Measurements from ENCODE around the gene CCL4. TPM values are rescaled to one million over a fixed set of nuclear protein-coding genes. Genes with fewer than 3 reads are reported as not detected.

Gene CCL4
- total RNA-seq, 2 donors from 2014 or later = not detected

DNA sequence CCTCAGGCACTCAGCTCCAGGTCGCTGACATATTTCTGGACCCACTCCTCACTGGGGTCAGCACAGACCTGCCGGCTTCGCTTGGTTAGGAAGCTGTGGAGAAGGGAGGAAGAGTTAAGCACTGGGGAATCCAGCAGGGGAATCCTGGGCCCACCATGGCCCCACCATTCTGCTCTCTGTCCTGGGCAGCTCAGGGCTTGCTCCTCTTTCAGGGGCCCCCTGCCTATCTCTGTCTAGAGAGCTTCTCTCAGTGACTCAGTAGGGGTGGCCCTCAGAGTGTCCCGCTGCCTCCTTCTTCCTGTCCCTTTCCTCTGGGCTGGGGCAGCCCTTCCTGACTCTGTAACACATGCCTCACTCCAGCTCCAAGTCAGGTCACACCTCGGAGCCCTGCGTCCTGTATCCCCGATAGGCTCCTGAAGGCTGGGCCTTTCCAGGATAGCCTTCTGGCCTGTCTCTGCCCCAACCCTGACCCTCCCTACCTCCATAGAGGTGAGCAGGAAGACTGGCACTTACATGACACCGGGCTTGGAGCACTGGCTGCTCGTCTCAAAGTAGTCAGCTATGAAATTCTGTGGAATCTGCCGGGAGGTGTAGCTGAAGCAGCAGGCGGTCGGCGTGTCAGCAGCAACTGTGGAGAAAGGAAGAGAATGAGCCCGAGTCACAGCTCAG lies 14.8 kb upstream of the CCL4 start:
- 84 to 88% methylated on average over 4 to 14 of the region's 14 CpGs for WGBS, 2 experiments (ENCODE audit: insufficient coverage in 1 of 2, insufficient read length in 1 of 2)
- H3K27ac Mint-ChIP-seq = no peak overlapping the region
- peak; percentile 74 for DNase-seq

DNA sequence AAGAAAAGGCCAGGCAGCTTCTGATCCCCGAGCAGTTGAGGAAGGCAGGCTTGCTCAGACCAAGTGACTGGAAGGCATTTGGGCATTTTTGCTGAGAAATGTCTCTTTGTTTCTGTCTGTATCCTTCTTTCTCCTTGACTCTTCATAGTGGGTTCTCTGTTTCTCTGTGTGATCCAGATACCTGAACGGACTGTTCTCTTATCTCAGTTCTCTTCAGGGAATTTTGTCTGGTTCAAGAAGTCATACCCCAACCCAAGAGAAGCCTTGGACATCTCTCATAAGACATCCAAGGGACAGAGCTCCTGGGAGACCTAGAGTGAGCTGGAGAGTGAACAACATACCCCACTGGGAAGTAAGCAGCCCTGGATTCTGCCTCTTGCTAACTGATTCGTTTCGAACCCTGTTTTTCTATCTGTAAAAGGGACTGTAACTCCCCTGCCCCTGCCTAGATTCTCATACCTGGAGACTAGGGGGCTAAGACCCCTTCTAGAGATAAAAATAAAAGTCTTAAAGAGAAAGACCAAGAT lies 14.2 kb upstream of the CCL4 start:
- peaks cover 4% of the 10 kb centered on the region for H3K4me1 Mint-ChIP-seq
- H3K36me3 ChIP-seq (ENCODE audit: control insufficient read depth, insufficient read depth, low read length) = no peaks in the 10 kb centered on the region
- WGBS, 2 experiments (ENCODE audit: insufficient coverage in 1 of 2, insufficient read length in 1 of 2) = 90 to 92% methylated on average over 4 of the region's 4 CpGs
- H3K27me3 Mint-ChIP-seq (ENCODE audit: insufficient read depth) = peaks cover 8% of the 10 kb centered on the region
- no peaks in the 10 kb centered on the region for H3K9me3 ChIP-seq (ENCODE audit: control insufficient read depth, low read length)
- no peaks in the 10 kb centered on the region for H3K36me3 Mint-ChIP-seq (ENCODE audit: low read depth)
- no peaks in the 10 kb centered on the region for H3K9me3 Mint-ChIP-seq
- TF ChIP-seq, protein P1, sequence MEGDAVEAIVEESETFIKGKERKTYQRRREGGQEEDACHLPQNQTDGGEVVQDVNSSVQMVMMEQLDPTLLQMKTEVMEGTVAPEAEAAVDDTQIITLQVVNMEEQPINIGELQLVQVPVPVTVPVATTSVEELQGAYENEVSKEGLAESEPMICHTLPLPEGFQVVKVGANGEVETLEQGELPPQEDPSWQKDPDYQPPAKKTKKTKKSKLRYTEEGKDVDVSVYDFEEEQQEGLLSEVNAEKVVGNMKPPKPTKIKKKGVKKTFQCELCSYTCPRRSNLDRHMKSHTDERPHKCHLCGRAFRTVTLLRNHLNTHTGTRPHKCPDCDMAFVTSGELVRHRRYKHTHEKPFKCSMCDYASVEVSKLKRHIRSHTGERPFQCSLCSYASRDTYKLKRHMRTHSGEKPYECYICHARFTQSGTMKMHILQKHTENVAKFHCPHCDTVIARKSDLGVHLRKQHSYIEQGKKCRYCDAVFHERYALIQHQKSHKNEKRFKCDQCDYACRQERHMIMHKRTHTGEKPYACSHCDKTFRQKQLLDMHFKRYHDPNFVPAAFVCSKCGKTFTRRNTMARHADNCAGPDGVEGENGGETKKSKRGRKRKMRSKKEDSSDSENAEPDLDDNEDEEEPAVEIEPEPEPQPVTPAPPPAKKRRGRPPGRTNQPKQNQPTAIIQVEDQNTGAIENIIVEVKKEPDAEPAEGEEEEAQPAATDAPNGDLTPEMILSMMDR (conservative IDR thresholded peaks at IDR 0.05) = no peak
- H3K27me3 ChIP-seq (ENCODE audit: control insufficient read depth, insufficient read depth, low read length, poor library complexity, severe bottlenecking) = no peaks in the 10 kb centered on the region
- no peak overlapping the region for H3K27ac ChIP-seq (ENCODE audit: low read depth, low read length)
- H3K27ac Mint-ChIP-seq = no peak overlapping the region
- H3K4me3 ChIP-seq (ENCODE audit: low read length) = no peak overlapping the region
- no peaks in the 10 kb centered on the region for H3K4me1 ChIP-seq (ENCODE audit: control insufficient read depth, insufficient read depth, low read length)
- DNase-seq = no peak
- no peak overlapping the region for H3K9ac ChIP-seq (ENCODE audit: extremely low read depth, low read length, poor library complexity, severe bottlenecking)
- H3K4me3 Mint-ChIP-seq = no peak overlapping the region

More for the DNA sequence above, 14.8 kb upstream of the CCL4 start:
- Mint-ChIP-seq H3K9me3 (no peaks in the 10 kb centered on the region), H3K36me3 (ENCODE audit: low read depth) (no peaks in the 10 kb centered on the region), H3K4me3 (no peak overlapping the region), H3K4me1 (peaks cover 7% of the 10 kb centered on the region), H3K27me3 (ENCODE audit: insufficient read depth) (peaks cover 8% of the 10 kb centered on the region)
- Histone ChIP-seq H3K36me3 (ENCODE audit: control insufficient read depth, insufficient read depth, low read length) (no peaks in the 10 kb centered on the region), H3K27ac (ENCODE audit: low read depth, low read length) (no peak overlapping the region), H3K9ac (ENCODE audit: extremely low read depth, low read length, poor library complexity, severe bottlenecking) (no peak overlapping the region), H3K9me3 (ENCODE audit: control insufficient read depth, low read length) (no peaks in the 10 kb centered on the region), H3K4me1 (ENCODE audit: control insufficient read depth, insufficient read depth, low read length) (no peaks in the 10 kb centered on the region), H3K27me3 (ENCODE audit: control insufficient read depth, insufficient read depth, low read length, poor library complexity, severe bottlenecking) (no peaks in the 10 kb centered on the region), H3K4me3 (ENCODE audit: low read length) (no peak overlapping the region)
- TF ChIP-seq, protein P1 (conservative IDR thresholded peaks at IDR 0.05) = no peak

DNA sequence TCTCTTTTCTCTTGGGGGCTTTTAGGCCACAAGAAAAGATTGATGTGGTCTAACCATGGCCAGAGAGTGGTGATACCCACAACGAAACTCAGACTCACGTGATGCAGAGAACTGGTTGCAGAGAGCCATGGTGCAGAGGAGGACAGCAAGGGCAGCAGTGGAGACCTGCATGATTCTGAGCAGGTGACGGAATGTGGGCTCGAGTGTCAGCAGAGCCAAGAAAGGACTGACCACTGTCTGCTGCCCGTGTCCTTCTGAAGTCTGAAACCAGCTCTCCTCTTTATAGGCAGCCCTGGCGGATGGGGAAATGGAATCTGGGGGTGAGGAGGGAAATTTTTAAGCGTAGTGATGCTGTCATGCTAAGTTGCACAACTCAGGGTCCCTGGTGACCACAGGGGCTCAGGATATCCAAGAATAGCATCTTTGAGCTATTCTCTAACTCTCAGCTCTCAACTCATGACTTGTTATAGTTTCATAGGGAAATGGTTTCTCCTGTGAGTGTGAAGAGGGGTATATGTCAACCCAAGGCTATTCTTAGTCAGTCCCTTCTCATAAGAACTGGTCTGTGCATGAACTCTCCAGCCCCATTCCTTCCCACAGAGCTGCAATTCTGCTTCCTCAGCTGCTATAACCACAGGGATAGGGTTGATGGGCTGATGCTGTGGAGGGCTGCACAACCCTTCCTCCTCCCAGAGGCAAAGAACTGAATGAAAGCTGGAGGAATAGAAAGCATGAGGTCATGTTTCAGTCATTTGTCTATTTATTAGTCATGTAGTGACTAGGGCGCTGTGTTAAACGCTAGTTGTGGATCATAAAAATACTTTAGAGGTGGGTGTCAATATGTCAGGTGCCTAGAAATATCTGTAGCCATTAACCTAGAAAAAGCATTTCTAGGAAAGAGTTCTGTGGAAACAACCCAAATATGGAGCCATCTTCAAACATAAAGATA lies 13.5 kb upstream of the CCL4 start, which contains the start of gene CCL3:
CCL3 (minus strand) TSS at position 256 of the 949 bp plus-strand sequence; CDS start at position 171, 85 bp downstream.
- Histone ChIP-seq H3K27me3 (ENCODE audit: control insufficient read depth, insufficient read depth, low read length, poor library complexity, severe bottlenecking) (no peaks in the 10 kb centered on the region), H3K27ac (ENCODE audit: low read depth, low read length) (no peak within 1 kb of the TSS), H3K4me3 (ENCODE audit: low read length) (no peak within 1 kb of the TSS), H3K4me1 (ENCODE audit: control insufficient read depth, insufficient read depth, low read length) (no peaks in the 10 kb centered on the region), H3K9ac (ENCODE audit: extremely low read depth, low read length, poor library complexity, severe bottlenecking) (no peak within 1 kb of the TSS), H3K9me3 (ENCODE audit: control insufficient read depth, low read length) (no peaks in the 10 kb centered on the region), H3K36me3 (ENCODE audit: control insufficient read depth, insufficient read depth, low read length) (no peaks in the 10 kb centered on the region)
- no peak for DNase-seq
- no peaks in the 10 kb centered on the region for H3K4me1 Mint-ChIP-seq
- no peak within 1 kb of the TSS for H3K27ac Mint-ChIP-seq
- no peak within 1 kb of the TSS for H3K4me3 Mint-ChIP-seq
- H3K9me3 Mint-ChIP-seq = no peaks in the 10 kb centered on the region
- 92 to 96% methylated on average over 7 to 9 of the region's 9 CpGs for whole genome bisulfite sequencing, 2 experiments (ENCODE audit: insufficient coverage in 1 of 2, insufficient read length in 1 of 2)
- TF ChIP-seq, protein P1 (conservative IDR thresholded peaks at IDR 0.05) = no peak
- H3K27me3 Mint-ChIP-seq (ENCODE audit: insufficient read depth) = peaks cover 9% of the 10 kb centered on the region
- H3K36me3 Mint-ChIP-seq (ENCODE audit: low read depth) = no peaks in the 10 kb centered on the region
